NCI-H1417 (cell line): Measurements from ENCODE around the gene PHACTR3.

Experiments used
- DNase-seq, 3 experiments: peaks; one replicate each; lab custom pipeline; 2025; lab: John Stamatoyannopoulos, UW

The PHACTR3 gene

GRCh38 chr20:59671661-59672471 is 67.5 kb downstream of the PHACTR3 start:
- no peak for DNase-seq

- DNase-seq, result no peak
These were observed 68.2 kb downstream of the PHACTR3 start for GRCh38 chr20:59672576-59672975.

- no peak for DNase-seq
These were observed 69.1 kb downstream of the PHACTR3 start for GRCh38 chr20:59673288-59673997.

GRCh38 chr20:59673998-59674445 is 69.7 kb downstream of the PHACTR3 start:
- DNase-seq, result no peak

GRCh38 chr20:59676126-59676850 is 71.9 kb downstream of the PHACTR3 start:
- DNase-seq, result no peak

- no peak for DNase-seq
These were observed 72.5 kb downstream of the PHACTR3 start for GRCh38 chr20:59676851-59677182.

- no peak for DNase-seq
These were observed 73.2 kb downstream of the PHACTR3 start for GRCh38 chr20:59677586-59677985.

GRCh38 chr20:59678288-59678687 is 73.9 kb downstream of the PHACTR3 start:
- DNase-seq, result no peak

GRCh38 chr20:59678951-59679350 is 74.6 kb downstream of the PHACTR3 start:
- no peak for DNase-seq

- no peak for DNase-seq
These were observed 75.9 kb downstream of the PHACTR3 start for GRCh38 chr20:59680148-59680650.

GRCh38 chr20:59680852-59681251 is 76.5 kb downstream of the PHACTR3 start:
- no peak for DNase-seq

GRCh38 chr20:59682603-59683002 is 78.3 kb downstream of the PHACTR3 start:
- DNase-seq, result no peak

GRCh38 chr20:59683181-59683580 is 78.8 kb downstream of the PHACTR3 start:
- no peak for DNase-seq

- no peak for DNase-seq
These were observed 80.4 kb downstream of the PHACTR3 start for GRCh38 chr20:59684685-59685242.

GRCh38 chr20:59686404-59687346 is 82.3 kb downstream of the PHACTR3 start:
- DNase-seq, result no peak

- no peak for DNase-seq
These were observed 84.0 kb downstream of the PHACTR3 start for GRCh38 chr20:59688356-59688755.

GRCh38 chr20:59688999-59689398 is 84.7 kb downstream of the PHACTR3 start:
- no peak for DNase-seq

GRCh38 chr20:59690101-59690500 is 85.8 kb downstream of the PHACTR3 start:
- no peak for DNase-seq

- DNase-seq, result no peak
These were observed 86.6 kb downstream of the PHACTR3 start for GRCh38 chr20:59690976-59691375.

- no peak for DNase-seq
These were observed 87.8 kb downstream of the PHACTR3 start for GRCh38 chr20:59692139-59692538.

- DNase-seq, result no peak
These were observed 89.2 kb downstream of the PHACTR3 start for GRCh38 chr20:59693587-59693986.
